ENCODE measurements around the gene RAB21.
"Not testable (repeated sequence)": the region's sequence is repeated elsewhere in the genome, so short reads cannot be mapped to it uniquely, and the experiment has no call there.

The RAB21 gene

DNA sequence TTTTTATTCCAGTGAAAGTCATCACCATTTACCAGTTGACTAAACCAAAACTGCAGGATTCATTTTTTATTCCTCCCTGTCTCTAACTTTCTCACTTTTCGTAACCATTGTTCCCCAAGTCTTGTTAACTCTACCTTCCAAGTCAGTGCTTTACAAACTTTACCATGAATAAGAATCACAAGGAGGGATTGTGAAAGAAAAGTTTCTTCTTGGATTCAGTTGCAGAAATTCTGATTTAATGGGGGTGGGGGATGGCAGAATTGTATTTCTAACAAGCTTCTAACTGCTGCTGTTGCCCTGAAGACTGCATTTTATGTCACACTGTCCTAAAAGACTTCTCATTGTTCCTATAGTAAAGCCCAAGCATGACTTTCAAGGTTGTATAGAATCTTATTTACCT lies 5.0 kb upstream of the RAB21 start:
- DNase-seq (ENCODE audit: extremely low read depth in 1 of 2, low read depth in 1 of 2): no peak

DNA sequence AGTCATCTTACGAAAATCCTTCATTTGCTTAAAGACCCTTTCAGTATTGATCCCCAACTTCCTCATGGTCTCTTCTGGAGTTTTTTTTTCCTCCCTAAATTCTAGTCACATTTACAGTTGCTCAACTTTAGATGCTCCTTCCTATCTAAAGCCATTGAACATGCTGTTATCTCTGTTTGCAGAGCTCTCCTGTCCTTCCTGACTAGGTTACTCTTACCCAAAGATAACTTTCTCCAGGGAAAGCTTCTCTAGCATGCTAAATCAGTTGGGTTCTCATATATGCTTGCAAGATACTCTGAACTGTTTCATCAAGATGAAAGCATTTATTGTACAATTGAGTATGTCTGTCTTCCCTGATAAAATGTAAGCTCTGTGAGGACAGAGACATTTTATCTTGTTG lies 1.8 kb upstream of the RAB21 start:
- no peak for DNase-seq (ENCODE audit: extremely low read depth in 1 of 2, low read depth in 1 of 2)

DNA sequence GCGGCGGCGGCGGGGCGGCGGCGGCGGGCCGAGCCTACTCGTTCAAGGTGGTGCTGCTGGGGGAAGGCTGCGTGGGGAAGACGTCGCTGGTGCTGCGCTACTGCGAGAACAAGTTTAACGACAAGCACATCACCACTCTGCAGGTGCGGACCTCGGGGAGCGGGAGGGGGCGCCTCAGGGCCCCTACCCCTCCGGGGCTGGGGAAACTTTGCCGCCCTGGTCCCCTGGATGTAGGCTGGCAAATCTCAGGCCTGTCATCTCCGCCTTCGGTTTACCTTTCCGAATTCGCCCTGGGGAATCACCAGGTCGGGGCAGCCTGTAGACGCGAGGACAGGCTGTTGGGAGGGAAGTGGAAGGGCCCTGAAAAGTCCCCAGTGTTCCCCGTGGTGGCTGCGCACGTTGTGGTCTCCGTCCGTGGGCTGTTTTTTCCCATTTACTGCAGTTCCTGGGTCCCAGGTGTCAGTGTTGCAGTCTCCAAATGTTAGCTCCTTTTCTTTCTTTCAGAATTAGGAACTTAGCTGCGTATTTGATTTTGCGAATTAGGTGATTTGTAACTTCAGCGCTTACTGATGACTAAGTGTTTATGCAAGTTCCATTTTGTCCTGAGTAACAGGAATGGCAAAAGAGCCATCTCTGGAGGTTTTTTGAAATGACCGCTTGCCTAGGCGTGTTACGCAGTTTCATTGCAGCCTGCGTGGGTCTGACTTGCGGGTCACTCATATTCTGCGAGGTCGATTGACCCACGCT lies 656 bp downstream of the RAB21 start:
- DNase-seq (ENCODE audit: extremely low read depth in 1 of 2, low read depth in 1 of 2): peak; percentile 24 to 34

GRCh38 chr12:71756054-71756690 lies 1.5 kb downstream of the RAB21 start:
- DNase-seq (ENCODE audit: extremely low read depth in 1 of 2, low read depth in 1 of 2): no peak

DNA sequence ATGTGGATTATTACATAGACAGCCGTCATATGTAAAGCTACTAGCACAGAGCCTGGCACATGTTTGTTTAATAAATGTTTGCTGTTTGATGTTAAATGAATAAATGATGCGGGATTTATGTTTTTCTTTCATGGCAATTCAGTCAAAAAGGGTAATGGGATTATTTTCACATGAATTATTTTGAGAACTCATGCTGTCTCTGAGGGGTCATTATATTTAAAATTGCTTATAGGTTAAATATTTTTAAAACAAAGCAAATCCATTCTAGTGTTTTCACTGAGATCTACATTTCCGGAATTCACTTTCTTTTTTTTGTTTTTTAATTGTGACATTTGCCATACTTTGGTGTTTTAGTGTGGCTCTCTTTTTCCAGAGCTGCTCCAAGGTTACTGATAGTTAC lies 5.3 kb downstream of the RAB21 start:
- no peak for DNase-seq (ENCODE audit: extremely low read depth in 1 of 2, low read depth in 1 of 2)

DNA sequence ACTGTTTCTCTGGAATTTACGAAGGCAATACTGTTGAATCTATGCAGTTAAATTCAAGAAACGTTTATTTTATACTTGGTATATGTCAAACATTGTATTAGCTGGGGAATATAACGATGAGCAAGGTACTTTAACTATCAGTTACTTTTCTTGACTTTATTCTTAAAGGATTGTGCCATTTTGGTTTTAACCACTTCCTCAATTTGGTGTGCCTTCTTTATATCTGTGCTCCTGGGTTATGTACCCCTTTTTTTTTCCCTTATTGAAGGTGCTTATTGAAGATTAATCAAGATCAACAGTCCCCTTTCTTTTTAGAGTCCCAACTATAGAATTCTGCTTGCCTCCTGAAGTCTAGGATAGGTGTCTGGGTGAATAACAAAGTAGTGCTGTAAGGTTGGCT lies 5.8 kb downstream of the RAB21 start:
- DNase-seq (ENCODE audit: extremely low read depth in 1 of 2, low read depth in 1 of 2): no peak

DNA sequence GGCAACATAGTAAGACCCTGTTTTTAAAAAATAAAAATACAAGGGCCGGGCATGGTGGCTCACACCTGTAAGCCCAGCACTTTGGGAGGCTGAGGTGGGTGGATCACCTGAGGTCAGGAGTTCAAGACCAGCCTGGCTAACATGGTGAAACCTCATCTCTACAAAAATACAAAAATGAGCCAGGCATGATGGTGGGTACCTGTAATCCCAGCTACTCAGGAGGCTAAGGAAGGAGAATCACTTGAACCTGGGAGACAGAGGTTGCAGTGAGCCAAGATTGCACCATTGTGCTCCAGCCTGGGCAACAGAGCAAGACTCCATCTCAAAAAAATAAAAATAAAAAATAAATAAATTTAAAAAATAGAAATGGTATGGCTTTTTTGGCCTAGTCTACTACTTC lies 6.7 kb downstream of the RAB21 start:
- DNase-seq (ENCODE audit: extremely low read depth in 1 of 2, low read depth in 1 of 2): not testable (repeated sequence)

DNA sequence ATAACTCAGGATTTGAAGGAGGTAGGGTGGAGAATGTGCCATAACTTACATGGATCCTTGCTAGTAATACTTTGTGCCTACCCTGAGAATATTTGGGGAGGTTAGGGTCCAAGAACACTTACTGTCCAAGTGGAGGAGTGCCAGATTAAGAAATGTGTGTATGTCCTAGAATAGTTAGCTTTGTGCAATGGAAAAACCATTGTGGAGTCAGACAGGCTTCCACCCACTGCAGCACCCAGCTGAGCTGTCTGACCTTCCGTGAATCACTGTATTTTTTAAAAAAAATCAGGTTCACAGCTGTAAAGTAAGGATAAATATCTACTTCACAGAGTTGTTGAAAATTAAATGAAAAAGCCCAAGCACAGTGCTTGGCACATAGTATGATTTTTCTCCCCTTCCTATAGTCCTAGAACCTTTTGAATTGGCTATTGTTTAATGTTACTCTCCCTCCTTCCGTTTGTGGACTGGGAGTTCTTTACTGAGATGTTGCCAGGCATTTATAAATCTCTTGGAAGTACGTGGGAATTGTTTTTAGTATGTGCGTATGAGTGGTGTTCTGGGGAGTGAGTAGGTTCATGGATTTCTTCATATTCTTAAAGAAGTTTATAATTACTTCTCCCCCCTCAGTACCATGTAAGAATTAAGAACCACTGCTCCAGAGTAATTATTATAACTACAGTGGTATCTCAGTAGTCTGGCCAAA lies 9.2 kb downstream of the RAB21 start:
- DNase-seq (ENCODE audit: extremely low read depth in 1 of 2, low read depth in 1 of 2): no peak

DNA sequence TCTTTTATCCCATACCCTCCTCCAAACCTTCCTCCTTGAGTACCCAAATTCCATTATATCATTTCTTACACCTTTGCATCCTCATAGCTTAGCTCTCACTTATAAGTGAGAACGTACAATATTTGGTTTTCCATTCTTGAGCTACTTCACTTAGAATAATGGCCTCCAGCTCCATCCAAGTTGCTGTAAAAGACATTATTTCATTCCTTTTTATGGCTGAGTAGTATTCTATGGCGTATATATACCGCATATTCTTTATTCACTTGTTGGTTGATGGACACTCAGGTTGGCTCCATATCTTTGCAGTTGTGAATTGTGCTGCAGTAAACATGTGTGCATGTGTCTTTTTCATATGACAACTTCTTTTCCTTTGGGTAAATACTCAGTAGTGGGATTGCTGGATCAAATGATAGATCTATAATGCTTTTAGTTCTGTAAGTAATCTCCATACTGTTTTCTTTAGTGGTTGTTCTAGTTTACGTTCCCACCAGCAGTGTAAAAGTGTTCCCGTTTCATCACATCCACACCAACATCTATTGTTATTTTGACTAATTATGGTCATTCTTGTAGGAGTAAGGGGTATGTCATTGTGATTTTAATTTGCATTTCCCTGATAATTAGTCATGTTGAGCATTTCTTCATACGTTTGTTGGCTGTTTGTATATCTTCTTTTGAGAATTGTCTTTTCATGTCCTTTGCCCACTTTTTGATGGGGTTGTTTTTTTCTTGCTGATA lies 10.1 kb downstream of the RAB21 start:
- no peak for DNase-seq (ENCODE audit: extremely low read depth in 1 of 2, low read depth in 1 of 2)

- DNase-seq (ENCODE audit: extremely low read depth in 1 of 2, low read depth in 1 of 2): no peak
These were observed 11.5 kb downstream of the RAB21 start for GRCh38 chr12:71766202-71766601.

- DNase-seq (ENCODE audit: extremely low read depth in 1 of 2, low read depth in 1 of 2): no peak
These were observed 12.5 kb downstream of the RAB21 start for GRCh38 chr12:71767183-71767582.

- DNase-seq (ENCODE audit: extremely low read depth in 1 of 2, low read depth in 1 of 2): no peak
These were observed 14.2 kb downstream of the RAB21 start for GRCh38 chr12:71768900-71769299.

GRCh38 chr12:71771069-71771468 lies 16.4 kb downstream of the RAB21 start:
- DNase-seq (ENCODE audit: extremely low read depth in 1 of 2, low read depth in 1 of 2): no peak

DNA sequence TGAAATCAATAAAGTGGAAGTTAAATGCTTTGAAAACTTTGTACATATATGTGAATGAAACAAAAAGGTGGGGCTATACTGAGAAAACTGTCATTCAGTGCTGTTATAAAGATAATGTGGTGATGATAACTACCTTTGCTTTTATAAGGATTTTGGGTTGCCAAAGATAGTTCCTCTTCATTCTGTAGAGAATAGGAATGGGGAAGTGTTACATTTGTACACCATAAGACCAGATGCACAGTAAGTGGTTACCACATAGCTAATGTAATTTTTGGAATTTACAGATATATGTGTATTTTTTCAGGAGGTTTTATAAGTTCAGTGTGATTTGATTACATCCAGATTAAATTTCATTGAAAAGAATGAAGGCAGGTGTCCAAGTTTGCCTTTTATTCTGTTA lies 18.1 kb downstream of the RAB21 start:
- DNase-seq (ENCODE audit: extremely low read depth in 1 of 2, low read depth in 1 of 2): no peak

DNA sequence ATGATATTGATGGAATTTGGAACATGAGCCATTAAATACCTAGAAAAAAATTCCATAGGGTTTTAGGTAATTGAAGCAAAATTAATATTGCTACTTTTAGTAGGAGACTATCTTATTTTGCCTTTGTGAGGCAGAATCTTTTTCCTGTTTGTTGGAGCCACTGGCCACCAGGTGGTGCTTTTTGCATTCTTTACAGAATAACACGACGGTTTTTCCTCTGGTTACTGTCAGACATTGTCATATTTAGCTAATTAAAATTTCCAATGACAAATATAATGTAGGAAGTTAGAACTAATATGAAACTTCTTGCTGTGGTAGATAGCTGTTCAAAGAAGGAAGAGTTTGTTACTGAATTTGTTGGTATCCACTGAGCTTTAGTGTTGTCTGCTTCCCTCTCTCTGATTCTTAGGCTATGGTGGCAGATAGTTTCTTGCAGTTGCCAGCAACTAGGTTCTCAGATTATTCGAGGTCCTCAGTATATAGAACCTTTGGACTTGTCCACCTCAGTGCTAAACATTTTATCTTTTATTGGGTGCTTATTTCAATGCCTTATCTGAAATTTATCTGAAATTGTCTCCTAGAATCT lies 25.7 kb downstream of the RAB21 start:
- no peak for DNase-seq (ENCODE audit: extremely low read depth in 1 of 2, low read depth in 1 of 2)

DNA sequence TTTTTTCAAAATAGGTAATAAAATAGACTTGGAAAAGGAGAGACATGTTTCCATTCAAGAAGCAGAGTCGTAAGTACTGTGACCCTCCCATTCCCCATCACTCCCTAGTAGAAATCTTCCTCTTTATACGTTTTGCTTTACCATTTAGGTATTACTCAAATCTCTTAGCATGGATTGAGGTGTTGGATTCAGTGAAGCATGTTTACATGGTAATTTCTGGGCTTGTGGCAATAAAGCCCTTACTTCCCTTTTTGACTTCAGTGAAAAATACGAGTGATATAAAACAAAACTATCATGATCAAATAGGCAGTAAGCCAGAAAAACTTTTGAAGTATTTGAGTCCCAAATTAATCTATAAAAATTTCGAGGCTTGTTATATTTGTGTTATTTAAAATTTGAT lies 27.4 kb downstream of the RAB21 start:
- DNase-seq (ENCODE audit: extremely low read depth in 1 of 2, low read depth in 1 of 2): no peak

GRCh38 chr12:71786829-71787228 lies 32.2 kb downstream of the RAB21 start:
- no peak for DNase-seq (ENCODE audit: extremely low read depth in 1 of 2, low read depth in 1 of 2)

GRCh38 chr12:71787580-71787979 lies 32.9 kb downstream of the RAB21 start:
- no peak for DNase-seq (ENCODE audit: extremely low read depth in 1 of 2, low read depth in 1 of 2)

DNA sequence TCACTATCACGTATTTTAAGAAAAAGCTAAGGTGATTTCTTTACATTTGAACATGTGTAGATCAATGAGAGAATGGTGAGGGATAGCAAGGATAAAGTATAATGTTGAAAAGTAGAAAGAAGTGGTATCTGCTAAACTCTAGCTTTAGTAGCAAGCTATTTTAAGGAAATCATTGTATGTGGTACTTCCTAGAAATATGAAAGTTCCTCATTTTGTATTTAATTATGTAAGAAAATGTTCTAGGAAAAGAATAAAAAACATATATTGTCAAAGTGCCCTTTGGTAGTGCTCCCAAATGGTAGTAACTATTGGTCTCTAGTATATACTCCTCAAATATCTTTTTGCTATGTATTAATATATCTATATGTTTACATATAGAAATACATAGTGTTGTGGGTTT lies 35.7 kb downstream of the RAB21 start:
- no peak for DNase-seq (ENCODE audit: extremely low read depth in 1 of 2, low read depth in 1 of 2)

GRCh38 chr12:71791473-71792150 lies 36.9 kb downstream of the RAB21 start:
- no peak for DNase-seq (ENCODE audit: extremely low read depth in 1 of 2, low read depth in 1 of 2)

GRCh38 chr12:71792599-71792998 lies 37.9 kb downstream of the RAB21 start:
- DNase-seq (ENCODE audit: extremely low read depth in 1 of 2, low read depth in 1 of 2): no peak
